NCI-H524 (cell line): ENCODE results near the gene HYAL2.
"Not testable (repeated sequence)": the region's sequence is repeated elsewhere in the genome, so short reads cannot be mapped to it uniquely, and the experiment has no call there.

Experiments used
- DNase-seq, 2 experiments: peaks; one replicate each; lab custom pipeline; 2025; lab: John Stamatoyannopoulos, UW

HYAL2 gene

DNA sequence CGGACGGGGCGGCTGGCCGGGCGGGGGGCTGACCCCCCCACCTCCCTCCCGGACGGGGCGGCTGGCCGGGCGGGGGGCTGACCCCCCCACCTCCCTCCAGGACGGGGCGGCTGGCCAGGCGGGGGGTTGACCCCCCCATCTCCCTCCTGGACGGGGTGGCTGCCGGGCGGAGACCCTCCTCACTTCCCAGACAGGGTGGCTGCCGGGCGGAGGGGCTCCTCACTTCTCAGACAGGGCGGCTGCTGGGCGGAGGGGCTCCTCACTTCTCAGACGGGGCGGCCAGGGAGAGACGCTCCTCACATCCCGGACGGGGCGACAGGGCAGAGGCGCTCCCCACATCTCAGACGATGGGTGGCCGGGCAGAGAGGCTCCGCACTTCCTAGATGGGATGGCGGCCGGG lies 10.5 kb downstream of the HYAL2 start:
- DNase-seq = not testable (repeated sequence)

DNA sequence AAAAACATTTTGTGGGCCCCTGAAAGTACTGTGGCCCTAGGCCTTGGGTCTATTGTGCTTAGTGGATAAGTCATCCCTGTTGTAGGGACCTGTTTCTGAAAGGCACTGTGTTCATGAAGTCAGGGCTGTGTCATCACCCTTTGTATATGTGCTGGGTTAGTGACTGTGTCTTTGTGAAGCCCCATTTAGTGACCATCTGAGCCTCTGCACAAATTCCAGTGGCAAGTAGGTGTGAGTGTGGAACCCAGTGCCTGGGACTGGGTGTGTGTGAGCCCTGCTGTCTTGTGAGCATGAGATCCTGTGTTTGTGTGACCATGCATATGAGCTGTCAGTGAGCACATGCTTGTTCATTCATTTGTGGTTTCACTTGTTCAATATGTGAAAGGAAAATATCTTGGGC lies 17.9 kb downstream of the HYAL2 start:
- DNase-seq = no peak

DNA sequence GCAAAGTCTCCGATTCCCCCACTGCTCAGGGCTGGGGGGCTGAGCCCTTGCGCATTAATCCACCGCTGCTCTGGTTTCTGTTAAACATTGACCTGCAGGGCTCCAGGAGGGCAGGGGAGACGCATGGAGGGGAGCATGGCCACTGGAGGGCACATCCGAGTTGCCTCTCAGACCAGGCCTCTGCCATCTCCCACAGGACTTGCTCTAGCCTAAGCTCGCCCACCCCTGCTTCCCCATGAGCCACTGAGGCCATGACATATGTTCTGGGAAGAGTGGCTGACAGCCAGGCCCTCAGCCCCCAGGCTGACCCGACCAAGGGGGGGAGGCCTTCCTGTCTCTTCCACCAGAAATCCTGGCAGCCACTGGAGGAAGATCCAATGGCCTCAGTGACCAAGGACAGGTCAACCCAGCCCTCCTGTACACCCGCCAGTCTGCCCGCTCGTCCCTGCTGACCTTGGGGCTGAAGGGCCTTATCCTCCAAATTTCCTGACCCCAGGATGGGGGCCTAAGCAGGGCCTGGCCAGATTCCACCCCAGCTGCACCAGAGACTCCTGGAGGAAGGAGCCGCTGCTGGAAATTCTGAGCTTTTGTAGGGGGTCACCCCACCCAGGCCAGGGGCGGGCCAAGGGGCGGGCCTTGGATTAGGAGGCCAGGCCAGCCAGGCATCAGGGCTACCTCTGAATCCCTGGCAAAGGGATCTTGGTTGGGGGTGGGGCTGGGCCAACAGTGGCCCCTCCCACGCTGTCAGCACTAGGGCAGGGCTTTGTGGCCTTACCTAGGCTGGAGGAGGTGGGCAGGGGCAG lies 19.3 kb downstream of the HYAL2 start, which contains the start of gene HYAL1:
TSS of gene HYAL1 (minus strand) at position 562 of the 803 bp plus-strand sequence. CDS start 618 bp downstream, outside the sequence.
- DNase-seq = no peak

DNA sequence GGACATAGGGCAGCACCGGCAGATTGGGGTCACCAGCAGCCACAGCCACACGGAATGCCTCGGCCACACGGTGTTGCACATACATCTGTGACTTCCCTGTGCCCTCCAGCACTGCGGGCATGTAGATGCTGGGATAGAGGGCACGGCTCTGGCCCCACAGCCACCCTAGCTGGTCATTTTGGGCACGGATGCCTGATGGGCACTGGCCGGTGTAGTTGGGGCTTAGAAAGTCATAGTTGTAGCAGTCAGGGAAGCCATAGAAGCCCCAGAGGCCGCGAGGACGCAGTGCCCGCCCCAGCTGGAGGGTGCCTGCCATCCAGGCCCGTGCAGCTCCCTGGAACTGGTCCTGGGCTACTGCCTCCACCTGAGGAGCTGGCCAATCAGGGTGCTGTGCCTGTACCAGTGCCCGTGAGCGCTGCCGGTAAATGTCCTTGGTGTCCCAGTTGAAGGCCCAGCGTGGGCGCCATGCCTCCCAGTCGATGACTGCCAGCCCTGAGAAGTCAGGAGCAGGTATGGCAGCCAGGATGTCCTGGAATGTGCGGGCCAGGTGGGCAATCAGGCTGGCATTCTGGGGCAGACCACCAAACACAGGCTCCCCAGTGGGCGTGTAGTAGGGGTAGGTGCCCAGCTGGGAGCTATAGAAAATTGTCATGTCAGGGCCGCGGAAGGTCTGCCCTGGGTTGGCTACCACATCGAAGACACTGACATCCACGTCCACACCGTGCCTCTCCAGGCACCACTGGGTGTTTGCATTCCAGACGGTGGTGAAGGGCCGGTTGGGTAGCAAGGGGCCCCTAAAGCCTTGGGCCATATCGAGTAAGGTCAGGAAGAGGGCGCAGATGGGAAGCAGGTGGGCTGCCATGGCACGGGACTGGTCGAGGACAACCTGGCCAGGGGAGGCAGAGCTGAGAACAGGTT lies 20.2 kb downstream of the HYAL2 start:
- no peak for DNase-seq

DNA sequence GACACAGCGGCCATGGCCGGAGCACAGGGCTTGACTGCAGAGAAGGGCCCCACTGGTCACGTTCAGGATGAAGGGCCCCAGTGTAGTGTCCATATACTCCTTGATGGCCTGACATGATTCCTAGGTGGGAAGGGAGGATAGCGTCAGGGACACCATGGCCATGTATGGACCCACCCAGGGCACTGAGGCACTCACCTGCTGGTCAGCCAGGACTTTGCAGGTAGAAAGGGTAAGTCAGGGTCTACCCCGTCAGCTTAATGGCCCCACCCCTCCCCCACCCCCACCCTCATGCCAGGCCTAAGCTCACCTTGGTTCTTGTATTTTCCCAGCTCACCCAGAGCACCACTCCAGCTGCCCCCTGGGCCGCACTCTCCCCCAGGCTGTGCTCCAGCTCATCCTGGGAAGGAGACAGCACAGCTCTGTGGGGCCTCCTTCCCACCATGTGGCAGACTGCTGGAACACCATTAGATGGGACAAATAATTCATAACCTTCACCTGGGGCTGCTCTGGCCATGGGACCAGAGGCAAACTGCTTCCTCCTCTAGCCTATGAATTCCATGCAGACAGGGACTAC lies 21.8 kb downstream of the HYAL2 start:
- no peak for DNase-seq

DNA sequence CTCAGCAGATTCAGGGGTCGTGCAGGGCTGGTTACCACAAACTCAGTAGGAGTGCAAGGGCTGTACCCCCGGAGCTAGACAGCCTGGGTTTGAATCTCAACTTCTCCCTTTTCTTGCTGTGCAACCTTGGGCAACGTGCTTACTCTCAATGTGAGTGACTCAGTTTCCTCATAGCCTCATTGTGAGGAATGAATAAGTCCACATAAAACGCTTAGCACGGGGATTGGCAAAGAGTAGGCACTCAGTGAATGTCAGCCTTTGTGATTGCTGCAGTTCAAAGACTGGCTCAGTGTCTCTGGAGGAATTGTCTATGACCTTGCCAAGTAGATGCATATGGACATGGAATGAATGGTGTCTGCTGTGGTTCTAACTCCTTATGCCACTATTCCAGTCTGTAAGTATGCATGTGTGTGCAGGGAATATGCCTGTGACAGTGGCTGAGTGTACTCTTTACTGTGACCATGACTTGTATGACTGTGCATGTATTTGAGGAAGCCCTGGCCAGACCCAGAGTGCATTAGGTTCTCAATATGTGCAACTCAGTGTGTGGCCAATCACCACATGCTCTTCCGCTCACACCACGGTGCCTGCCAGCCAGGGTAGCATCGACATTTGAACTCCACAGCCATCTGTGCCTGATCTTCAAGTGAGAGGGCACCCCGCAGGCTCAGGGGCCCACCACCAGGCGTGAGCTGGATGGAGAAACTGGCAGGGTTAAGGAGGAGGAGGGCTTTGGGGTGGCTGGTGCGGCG lies 22.4 kb downstream of the HYAL2 start:
- no peak for DNase-seq

DNA sequence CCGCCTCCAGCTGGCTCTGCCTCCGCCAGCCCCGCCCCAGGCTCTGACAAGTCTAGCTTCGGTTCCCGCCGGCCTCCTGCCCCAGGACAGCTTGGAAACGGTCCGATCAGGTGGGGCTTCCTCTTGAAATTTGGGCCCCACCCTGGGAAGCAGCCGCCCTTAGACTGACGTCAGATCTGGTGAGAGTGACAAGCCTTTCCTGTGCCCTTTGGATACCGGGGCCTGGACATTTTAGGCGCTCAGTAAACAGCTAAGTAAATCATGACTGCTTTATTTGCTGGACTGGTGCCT lies 23.0 kb downstream of the HYAL2 start:
- DNase-seq = no peak

DNA sequence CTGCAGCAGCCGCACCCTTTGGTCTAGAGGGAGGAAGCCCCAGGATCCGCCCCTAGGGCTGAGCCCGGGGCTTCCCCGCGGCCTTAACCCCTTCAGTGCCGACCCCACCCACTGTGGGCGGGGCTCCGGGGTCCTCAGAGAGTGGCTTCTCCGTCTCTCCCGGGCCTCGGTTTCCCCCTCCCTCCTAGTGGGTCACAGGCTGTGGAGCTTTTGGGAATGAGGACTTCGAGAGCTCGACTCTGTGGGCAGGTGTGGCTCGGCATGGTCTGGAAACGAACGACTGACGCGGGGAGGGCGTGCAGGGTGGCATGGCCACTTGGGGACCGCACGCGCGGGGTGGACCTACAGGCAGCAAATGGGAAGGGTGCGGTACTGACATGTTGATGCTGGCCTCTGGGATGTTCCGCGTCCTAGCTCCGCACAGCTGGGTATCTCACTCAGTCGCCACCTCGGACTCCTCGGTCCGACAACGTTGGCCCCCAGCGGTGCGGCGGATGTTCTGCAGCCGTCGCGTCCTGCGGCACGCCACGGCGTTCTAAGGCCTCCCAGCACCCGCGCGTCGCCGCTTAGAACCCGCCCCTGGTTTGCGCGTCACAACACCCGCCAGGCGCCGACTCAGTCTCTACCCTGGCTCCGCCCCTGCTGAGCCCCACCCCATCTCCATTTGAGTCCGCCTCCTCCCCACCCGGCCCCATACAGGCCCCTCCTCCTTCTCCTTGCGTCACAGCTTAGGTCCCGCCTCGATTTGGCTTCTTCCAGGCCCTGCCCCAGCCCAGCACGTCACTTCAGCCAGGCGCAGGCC lies 23.5 kb downstream of the HYAL2 start, which contains the start of the genes HYAL3 and NAA80:
TSS of gene HYAL3 (minus strand) at position 570 of the 802 bp plus-strand sequence. CDS start 3,803 bp downstream, outside the sequence.
TSS of gene NAA80 (minus strand) at position 570 of the 802 bp plus-strand sequence. CDS start 1,942 bp downstream, outside the sequence.
- DNase-seq = no peak

DNA sequence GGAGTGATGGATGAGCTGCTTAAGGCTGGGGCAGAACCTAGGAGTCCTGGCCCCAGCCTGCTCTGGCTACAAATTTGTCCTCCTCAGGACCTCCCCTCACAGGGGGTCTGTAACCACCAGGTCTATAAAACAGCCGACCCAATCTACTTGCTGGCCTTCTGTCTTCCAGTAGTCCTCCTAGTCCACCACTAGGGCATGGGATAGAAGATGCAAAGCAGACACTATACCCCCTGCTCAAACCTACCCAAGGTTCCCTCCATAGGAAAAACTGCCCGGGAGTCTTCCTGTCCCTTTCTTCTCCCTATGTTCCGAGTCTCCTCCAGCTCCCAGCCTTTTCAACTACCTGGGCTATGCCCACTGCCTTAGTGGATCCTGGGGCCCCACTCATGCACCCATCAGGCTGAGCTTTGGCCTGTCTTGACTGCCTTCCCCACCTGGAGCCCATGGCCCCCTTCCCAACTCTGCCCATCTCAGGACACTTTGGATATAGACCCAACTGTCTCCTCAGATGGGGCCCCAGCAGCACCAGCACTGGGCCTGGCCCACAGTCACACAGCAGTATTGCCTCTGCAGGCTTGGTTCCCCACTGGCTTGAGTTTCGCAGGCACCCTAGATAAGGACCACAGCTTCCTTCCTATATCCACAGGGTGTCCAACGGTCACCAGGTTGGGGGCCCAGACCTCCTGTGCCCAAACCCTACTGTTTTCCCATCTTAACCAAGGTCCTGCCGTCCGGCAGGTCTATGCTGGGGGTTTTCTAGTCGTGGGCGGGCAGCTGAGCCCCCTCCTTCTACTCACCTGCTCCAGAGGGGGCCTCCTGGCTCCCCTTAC lies 24.4 kb downstream of the HYAL2 start:
- DNase-seq = no peak

DNA sequence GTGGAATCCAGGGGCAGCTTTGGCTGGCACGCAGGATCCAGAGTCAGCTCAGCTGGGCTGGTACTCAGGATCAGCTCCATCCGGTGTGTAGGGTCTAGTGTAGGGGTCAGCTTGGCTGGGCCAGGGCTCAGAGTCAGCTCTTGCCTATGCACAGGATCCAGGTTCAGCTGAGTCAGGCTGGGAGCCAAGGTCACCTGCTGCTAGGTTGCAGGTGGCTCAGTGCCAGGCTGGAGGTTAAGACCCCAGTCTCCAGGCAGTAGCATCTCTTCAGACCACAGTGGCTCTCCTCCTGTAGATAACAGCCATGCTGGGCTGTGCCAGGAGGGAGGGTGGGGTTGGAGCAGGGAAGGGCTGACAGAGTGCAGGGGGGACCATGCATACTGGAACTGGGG lies 25.2 kb downstream of the HYAL2 start:
- no peak for DNase-seq

DNA sequence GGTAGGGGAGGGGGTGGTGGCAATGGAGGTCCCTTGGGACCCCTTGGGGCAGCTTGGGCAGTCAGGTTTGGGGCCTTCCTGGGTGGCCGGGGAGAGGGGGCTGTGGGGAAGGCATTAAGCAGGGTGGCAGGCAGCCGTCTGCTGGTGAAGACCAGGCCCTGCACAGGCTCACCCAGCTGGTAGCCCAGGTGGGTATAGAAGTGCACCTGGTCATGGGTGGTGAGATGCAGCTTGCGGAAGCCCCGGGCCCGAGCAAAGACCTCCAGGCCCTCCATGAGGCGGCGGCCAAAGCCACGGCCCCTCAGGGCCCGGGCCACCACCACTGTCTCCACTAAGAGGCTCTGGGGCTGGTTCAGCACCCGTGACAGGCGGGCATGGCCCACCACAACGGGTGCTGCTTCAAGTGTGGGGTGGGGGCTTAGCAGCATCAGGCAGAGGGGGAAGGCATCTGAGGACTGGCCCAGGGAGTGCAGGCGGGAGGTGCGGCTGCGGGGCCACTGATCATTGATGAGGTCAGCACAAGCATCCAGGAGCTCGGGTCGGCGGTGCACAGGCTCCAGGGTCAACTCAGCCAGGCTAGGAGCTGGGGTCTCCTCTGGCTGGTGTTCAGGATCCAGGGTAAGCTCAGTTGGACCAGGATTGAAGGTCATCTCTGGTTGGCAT lies 25.7 kb downstream of the HYAL2 start:
- DNase-seq = no peak

DNA sequence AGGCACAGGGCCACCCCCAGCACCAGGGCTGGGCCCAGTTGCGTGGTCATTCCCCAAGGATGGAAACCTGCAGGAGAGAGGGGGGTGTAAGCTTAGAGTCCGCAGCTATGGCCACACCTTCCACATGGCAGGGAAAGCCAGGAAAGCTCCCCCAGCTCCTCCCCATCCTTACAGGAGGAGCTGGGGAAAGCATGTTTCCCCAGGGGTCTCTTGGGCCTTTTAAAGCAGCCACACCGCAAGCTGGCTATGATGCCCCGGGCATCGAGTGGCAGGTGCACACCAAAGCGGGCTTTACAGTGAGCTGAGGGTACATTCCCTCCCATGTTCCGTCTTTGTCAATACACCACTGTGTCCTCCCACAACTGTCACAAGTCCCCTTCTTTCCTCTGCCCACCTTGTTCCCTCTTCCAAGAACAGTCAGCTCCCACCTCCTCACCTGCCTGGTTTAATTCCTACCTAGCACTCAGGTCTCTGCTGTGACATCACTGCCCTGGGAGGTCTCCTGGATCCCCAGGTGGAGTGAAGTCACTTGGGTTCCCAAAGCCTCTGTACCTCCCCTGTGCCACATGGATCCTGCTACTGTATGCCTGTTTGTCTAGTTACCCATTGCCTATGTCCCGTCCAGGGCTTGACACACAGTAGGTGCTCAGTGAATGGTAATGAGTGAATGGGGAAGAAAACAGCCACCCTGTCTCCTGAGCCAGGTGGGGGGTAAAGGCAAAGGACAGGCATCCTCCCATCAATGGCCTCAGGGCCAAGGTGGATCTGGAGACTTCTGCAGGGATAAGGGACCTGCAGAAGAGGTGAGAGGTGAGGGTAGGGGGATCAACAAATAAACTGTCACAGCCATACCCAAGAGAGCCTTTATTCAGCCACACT lies 26.8 kb downstream of the HYAL2 start:
- no peak for DNase-seq

DNA sequence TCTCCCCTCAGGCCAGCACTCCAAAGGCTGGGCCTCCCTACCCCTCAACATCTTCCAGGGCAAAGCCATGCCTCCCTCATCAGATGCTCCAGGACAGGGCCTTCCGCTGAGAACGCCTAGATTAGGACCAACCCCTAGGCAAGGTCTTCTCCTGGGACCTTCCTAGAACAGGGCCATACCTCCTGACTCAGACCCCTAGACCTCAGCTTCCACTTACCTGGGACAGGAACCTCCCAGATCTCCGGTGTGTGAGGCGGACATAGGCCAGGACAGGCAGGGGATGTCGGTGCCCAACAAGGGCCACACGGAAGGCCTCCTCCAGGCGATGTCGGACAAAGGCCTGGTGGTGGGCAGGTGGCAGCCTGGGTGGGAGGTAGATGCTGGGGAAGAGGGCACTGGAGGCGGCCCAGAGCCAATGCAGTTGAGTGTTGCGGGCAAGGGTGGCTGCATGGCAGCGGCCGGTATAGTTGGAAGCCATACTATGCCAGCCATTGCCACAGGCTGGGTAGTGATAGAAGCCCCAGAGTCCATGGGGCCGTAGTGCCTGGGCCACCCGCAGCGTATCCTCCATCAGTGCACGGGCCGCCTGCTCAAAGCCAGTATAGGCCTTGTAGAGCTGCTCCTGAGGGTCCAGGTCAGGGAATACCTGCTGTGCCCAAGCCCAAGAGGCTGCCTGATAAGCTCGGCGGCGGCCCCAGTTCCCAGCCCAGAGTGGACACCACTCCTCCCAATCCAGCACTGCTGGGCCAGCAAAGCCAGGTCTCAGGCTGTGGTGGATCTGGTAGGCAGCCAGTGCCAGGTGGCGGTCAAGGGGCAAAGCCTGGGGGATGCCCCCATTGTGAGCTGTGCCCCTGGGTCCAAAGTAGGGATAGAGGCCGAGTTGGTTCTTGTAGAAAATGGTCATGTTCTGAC lies 27.8 kb downstream of the HYAL2 start:
- no peak for DNase-seq

DNA sequence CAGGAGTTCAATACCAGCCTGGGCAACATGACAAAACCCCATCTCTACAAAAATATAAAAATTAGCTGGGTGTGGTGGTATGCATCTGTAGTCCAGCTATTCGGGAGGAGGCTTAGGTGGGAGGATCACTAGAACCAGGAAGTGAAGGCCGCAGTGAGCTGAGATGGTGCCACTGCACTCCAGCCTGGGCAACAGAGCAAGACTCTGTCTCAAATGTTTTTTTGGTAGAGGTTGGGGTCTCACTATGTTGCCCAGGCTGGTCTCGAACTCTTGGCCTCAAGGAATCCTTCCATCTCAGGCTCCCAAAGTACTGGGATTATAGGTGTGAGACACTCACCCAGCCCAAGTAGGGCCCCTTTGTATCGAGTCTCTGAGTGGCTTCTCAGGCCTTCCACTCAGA lies 28.5 kb downstream of the HYAL2 start:
- no peak for DNase-seq

DNA sequence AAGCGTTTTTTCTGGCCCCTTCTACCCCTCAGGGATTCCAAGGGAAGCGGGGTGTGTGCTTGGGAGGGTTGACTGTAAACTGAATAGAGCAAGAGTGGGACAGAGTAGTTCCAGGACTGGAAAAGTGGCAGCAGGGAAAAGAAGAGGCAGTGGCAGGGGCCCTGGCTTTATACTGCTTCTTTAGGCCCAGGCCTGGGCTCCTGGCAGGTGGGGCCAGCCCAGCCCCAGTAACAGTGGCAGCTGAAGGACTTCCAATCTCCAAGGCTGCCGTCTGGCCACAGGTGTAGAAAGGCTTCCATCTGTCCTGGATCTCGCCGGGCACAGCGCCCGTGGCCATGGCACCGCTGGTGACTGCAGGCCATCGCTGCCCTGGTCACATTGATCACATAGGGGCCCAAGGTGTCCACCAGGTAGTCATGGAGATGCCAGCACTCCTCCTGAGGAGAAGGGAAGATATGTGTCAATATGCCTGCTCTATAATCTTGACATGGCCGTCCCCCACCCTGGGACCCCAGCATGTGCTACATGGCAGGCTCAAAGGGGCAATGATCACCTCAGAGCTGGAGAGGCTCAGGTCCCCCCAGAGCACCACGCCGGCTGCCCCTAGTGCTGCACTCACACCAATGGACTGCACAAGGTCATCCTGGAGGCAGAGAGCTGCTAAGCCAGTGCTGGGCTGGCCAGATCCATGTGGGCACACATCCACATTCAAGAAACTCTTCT lies 29.3 kb downstream of the HYAL2 start:
- no peak for DNase-seq

DNA sequence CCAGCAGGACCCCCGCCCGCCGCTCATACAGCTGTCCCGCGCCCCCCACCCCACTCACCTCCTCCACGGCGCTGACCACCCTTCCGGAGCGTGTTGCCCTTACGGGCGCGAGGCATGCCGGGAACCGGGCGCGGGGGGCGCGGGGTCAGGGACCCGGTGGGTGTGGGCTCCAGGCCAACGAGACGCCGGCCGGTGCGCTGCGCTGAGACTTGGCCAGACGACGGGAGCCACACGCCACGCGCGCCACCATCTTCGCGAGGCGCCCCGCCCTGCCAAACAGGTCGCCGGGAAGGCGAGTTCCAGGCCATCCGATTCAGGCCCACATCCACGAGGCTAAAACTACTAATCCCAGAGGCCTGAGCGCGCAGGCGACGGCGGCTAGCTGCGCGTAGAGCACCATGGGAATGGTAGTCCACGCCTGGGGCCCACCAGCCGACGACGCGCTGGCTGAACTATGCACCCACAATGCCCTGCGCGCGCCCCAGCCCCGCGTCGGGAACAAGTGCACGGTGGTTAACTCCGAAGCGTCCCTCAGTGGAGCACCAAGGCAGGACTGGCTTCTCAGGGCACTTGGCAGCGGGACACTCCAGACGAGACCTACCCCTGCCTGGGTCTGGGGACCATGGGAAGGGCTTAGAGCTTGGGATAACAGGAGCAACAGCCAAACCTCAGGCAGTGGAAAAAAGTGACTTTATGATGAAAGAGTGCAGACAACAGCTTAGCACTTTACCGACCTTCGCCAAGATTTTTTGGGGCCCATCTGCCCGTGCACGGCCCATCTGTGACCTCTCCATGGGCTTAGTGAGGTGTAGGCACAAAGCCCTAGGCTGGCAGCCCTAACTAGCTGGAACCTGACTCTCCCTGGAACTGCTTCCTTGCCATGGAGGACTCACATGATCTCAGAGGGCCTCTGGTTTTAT lies 30.1 kb downstream of the HYAL2 start, which contains the start of gene IFRD2:
TSS of gene IFRD2 (minus strand) at position 271 of the 920 bp plus-strand sequence. CDS start at position 116, 155 bp downstream.
- DNase-seq = peak; percentile 93 to 97
